Measurements from ENCODE around the gene TBRG4.

- TF ChIP-seq EZH2phosphoT487 (IDR thresholded peaks at IDR 0.05; ENCODE audit: low read depth, severe bottlenecking, unreplicated experiment) (no peak), CTCF (IDR thresholded peaks at IDR 0.05; ENCODE audit: poor library complexity) (no peak), EZH2 (IDR thresholded peaks at IDR 0.05; ENCODE audit: borderline replicate concordance) (no peak)
Measured at GRCh38 chr7:45118292-45118691, 6.8 kb upstream of the TBRG4 start.

Measured in hepatocyte (in vitro differentiated cells).